T-helper 2 cell (primary cell): ENCODE results near the gene BSPH1.
"Not testable (repeated sequence)": the region's sequence is repeated elsewhere in the genome, so short reads cannot be mapped to it uniquely, and the experiment has no call there.

Experiments used
- DNase-seq, 5 experiments: peaks; one replicate each; pipeline versions ENCODE4 v3.0.0 to v3.0.0-alpha.2; 2012 to 2022
- total RNA-seq, 2 donors: gene quantifications; one replicate each; lab custom pipeline; 2026; lab: John Stamatoyannopoulos, UW

BSPH1 gene
- 0 reads per million in 2 donors for total RNA-seq

- DNase-seq: no peak
These were observed at the start of gene BSPH1 for GRCh38 chr19:47992070-47992469. Gene BSPH1 (minus strand): TSS chr19:47992170. CDS start chr19:47992081, 89 bp downstream.

GRCh38 chr19:48036765-48037164, 44.8 kb upstream of the BSPH1 start:
- DNase-seq: no peak

GRCh38 chr19:48033604-48034003, 41.6 kb upstream of the BSPH1 start:
- DNase-seq: no peak

GRCh38 chr19:48030073-48030472, 38.1 kb upstream of the BSPH1 start:
- DNase-seq: no peak

GRCh38 chr19:48029431-48029830, 37.5 kb upstream of the BSPH1 start:
- no peak for DNase-seq

GRCh38 chr19:48025480-48025879, 33.5 kb upstream of the BSPH1 start:
- no peak for DNase-seq

- DNase-seq: no peak
These were observed 31.5 kb upstream of the BSPH1 start for GRCh38 chr19:48023518-48023917.

- DNase-seq: no peak
These were observed 31.0 kb upstream of the BSPH1 start for GRCh38 chr19:48023011-48023410.

GRCh38 chr19:48020686-48021085, 28.7 kb upstream of the BSPH1 start:
- no peak for DNase-seq

GRCh38 chr19:48010932-48011758, 19.2 kb upstream of the BSPH1 start:
- DNase-seq: no peak

GRCh38 chr19:48006762-48007161, 14.8 kb upstream of the BSPH1 start:
- DNase-seq: no peak

GRCh38 chr19:48004236-48004635, 12.3 kb upstream of the BSPH1 start:
- no peak for DNase-seq

- DNase-seq: no peak
These were observed 8.9 kb upstream of the BSPH1 start for GRCh38 chr19:48000846-48001245.

- no peak for DNase-seq
These were observed 6.8 kb upstream of the BSPH1 start for GRCh38 chr19:47998800-47999199.

- no peak for DNase-seq
These were observed 4.3 kb upstream of the BSPH1 start for GRCh38 chr19:47996230-47996727.

GRCh38 chr19:47994209-47994802, 2.3 kb upstream of the BSPH1 start, which contains the start of gene ELSPBP1:
Gene ELSPBP1 (plus strand): TSS chr19:47994632. CDS start chr19:48008668, 14,036 bp downstream.
- no peak for DNase-seq

GRCh38 chr19:47991191-47991808, 670 bp downstream of the BSPH1 start:
- DNase-seq: no peak

- DNase-seq: no peak
These were observed 18.4 kb downstream of the BSPH1 start for GRCh38 chr19:47973529-47973928.

GRCh38 chr19:47955936-47956335, 36.0 kb downstream of the BSPH1 start:
- peak in 2 of 5 experiments; percentile 18 to 19 for DNase-seq

GRCh38 chr19:47952132-47952531, 39.8 kb downstream of the BSPH1 start:
- DNase-seq: peak in 1 of 5 experiments; percentile 15

- peak in 1 of 5 experiments; percentile 18 for DNase-seq
These were observed 42.0 kb downstream of the BSPH1 start for GRCh38 chr19:47949852-47950521.

GRCh38 chr19:47928581-47928980, 63.4 kb downstream of the BSPH1 start:
- not testable (repeated sequence) for DNase-seq

GRCh38 chr19:47920107-47920506, 71.9 kb downstream of the BSPH1 start:
- DNase-seq: peak in 1 of 5 experiments; percentile 65
